ENCODE results near the gene BLVRB. TPM values are rescaled to one million over a fixed set of nuclear protein-coding genes. Genes with fewer than 3 reads are reported as not detected.
A peak's percentile ranks its signal among the peaks of the same experiment; 100 is the strongest.

The BLVRB gene
- total and polyA plus RNA-seq, 9 of the 15 experiments (the other 6 are each of a cell fraction or from before 2014, with no cell fraction given): 81.1 to 749 (median 331) TPM

DNA sequence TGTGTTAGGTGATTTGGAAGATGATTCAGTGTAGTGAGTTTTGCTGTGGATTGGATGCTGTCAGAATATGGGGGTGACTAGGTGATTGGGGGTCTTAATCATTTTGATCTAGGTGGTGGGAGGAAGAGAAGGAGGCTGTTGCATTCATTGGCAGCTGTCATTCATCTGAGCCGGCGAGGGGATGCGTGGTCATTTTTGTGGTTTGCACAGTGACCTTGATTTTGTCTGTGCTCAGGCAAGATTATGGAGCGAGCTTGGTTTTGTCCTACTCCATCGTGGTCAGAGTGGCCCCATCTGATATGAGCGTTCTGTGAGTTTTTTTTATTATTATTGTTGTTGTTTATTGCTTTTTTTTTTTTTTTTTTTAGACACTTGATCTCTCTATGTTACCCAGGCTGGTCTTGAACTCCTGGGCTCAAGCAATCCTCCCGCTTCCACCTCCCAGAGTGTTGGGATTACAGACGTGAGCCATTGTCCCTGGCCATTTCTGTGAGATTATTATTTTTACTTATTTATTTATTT lies 43.3 kb upstream of the BLVRB start (continued):
- no peak for TF ChIP-seq TBL1XR1 (IDR thresholded peaks at IDR 0.05; ENCODE audit: low read length in 2 of 2)
- TF ChIP-seq ZNF174 (CRISPR knock-in tag; IDR thresholded peaks at IDR 0.05): no peak
- no peak for TF ChIP-seq U2AF1 (optimal IDR thresholded peaks at IDR 0.05; ENCODE audit: low read depth, low read length)
- TF ChIP-seq GATAD2B (IDR thresholded peaks at IDR 0.05; ENCODE audit: borderline replicate concordance): no peak
- TF ChIP-seq SNRNP70 (optimal IDR thresholded peaks at IDR 0.05; ENCODE audit: low read depth, low read length): no peak
- no peak for TF ChIP-seq TEAD2 (tag; IDR thresholded peaks at IDR 0.05)
- no peak for TF ChIP-seq MCM5 (IDR thresholded peaks at IDR 0.05; ENCODE audit: low read depth)
- TF ChIP-seq, protein P1, sequence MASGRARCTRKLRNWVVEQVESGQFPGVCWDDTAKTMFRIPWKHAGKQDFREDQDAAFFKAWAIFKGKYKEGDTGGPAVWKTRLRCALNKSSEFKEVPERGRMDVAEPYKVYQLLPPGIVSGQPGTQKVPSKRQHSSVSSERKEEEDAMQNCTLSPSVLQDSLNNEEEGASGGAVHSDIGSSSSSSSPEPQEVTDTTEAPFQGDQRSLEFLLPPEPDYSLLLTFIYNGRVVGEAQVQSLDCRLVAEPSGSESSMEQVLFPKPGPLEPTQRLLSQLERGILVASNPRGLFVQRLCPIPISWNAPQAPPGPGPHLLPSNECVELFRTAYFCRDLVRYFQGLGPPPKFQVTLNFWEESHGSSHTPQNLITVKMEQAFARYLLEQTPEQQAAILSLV (tag; IDR thresholded peaks at IDR 0.05): no peak
- TF ChIP-seq DPF2 (IDR thresholded peaks at IDR 0.05): peak; percentile 48; the same call in 1 of the 2 replicates

DNA sequence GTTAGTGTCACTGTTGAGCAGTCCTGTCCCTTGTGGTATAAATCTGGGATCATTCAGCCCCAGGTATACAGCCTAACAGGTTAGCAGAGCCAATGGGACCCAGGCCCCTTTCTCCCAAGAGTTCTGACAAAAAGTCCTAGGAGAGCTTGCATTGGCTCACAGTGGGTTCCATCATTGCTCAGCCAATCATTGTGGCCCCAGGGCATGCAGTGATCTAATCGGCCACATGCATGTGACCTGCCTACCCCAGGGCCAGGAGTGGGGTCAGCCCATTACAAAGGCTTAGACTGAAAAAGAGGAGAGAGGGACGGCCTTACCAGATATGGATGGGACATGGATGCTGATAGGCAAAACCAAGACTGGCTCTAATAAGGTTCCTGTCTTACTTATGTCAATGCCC lies 42.3 kb upstream of the BLVRB start:
- in situ Hi-C loops (cut with MboI) (no loop called here), intact Hi-C loops (cut with micrococcal nuclease) (no loop called here)
- Histone ChIP-seq H3K4me2 (ENCODE audit: insufficient read depth, low read length) (no peak overlapping the region), H3K36me3 (ENCODE audit: control insufficient read depth, insufficient read depth, low read length) (no peaks in the 10 kb centered on the region), H3K27me3 (ENCODE audit: control insufficient read depth in 2 of 2, insufficient read depth in 2 of 2, low read length in 2 of 2) (peaks cover 0 to 8% of the 10 kb centered on the region in 2 experiments; a peak in 2 of 5 replicates), H4K20me1 (replicated peaks; ENCODE audit: control insufficient read depth, insufficient read depth, low read length) (no peaks in the 10 kb centered on the region), H3K79me2 (ENCODE audit: control insufficient read depth, insufficient read depth, low read length) (no peaks in the 10 kb centered on the region), H3K4me3 (no peak overlapping the region), H2AFZ (ENCODE audit: low read depth, low read length) (no peak overlapping the region), H3K9me1 (ENCODE audit: control insufficient read depth, insufficient read depth, low read length) (no peaks in the 10 kb centered on the region), H3K4me1 (replicated peaks in 1 of 2; ENCODE audit: control insufficient read depth in 2 of 2, insufficient read depth in 2 of 2, low read length in 2 of 2) (peaks cover 6 to 21% of the 10 kb centered on the region in 2 experiments; a peak in 3 of 5 replicates), H3K9ac (ENCODE audit: insufficient read depth in 1 of 2, low read depth in 2 of 2, low read length in 2 of 2) (no peak overlapping the region), H3K9me3 (replicated peaks; ENCODE audit: control insufficient read depth, insufficient read depth, low read depth, low read length) (no peaks in the 10 kb centered on the region), H3K27ac (ENCODE audit: extremely low read depth, low read depth, low read length) (no peak overlapping the region)
- ATAC-seq (peak; percentile 78), DNase-seq (ENCODE audit: extremely low read depth in 1 of 4, low spot score in 3 of 4) (peak in 3 of 4 experiments; percentile 32 to 48 (median 34)), FAIRE-seq (peak; percentile 40)
- 22% methylated on average over 2 of the region's 2 CpGs for WGBS (ENCODE audit: insufficient coverage, low coverage, missing lambda C conversion rate)
- no TSS peak for BruUV-seq (replicated peaks)
- POLR2A ChIA-PET: interaction anchor here (1.9 kb wide), 1 partner anchor 9 kb away, joined by 5 read pairs; no protein-coding TSS in a partner anchor
- CTCF ChIA-PET (ENCODE audit: low intra/inter-chr PET ratio): no interaction called here
- TF ChIP-seq CEBPG (CRISPR knock-in tag; IDR thresholded peaks at IDR 0.05) (no peak), CEBPG (tag; conservative IDR thresholded peaks at IDR 0.05 in 1 of 2, IDR thresholded peaks at IDR 0.05 in 1 of 2) (no peak), LEF1 (IDR thresholded peaks at IDR 0.05) (no peak), CEBPB (tag; IDR thresholded peaks at IDR 0.05) (no peak), ZBTB7A (IDR thresholded peaks at IDR 0.05; ENCODE audit: borderline replicate concordance, control insufficient read depth, low read depth, low read length) (no peak), ZNF707 (CRISPR knock-in tag; conservative IDR thresholded peaks at IDR 0.05) (no peak), BHLHE40 (IDR thresholded peaks at IDR 0.05; ENCODE audit: low read length) (peak; percentile 30; the same call in 1 of the 2 replicates), ZNF347 (CRISPR knock-in tag; IDR thresholded peaks at IDR 0.05; ENCODE audit: low read depth) (no peak), TGIF2 (CRISPR knock-in tag; IDR thresholded peaks at IDR 0.05) (no peak), ZNF311 (CRISPR knock-in tag; IDR thresholded peaks at IDR 0.05) (no peak)
- TF ChIP-seq, protein P2, sequence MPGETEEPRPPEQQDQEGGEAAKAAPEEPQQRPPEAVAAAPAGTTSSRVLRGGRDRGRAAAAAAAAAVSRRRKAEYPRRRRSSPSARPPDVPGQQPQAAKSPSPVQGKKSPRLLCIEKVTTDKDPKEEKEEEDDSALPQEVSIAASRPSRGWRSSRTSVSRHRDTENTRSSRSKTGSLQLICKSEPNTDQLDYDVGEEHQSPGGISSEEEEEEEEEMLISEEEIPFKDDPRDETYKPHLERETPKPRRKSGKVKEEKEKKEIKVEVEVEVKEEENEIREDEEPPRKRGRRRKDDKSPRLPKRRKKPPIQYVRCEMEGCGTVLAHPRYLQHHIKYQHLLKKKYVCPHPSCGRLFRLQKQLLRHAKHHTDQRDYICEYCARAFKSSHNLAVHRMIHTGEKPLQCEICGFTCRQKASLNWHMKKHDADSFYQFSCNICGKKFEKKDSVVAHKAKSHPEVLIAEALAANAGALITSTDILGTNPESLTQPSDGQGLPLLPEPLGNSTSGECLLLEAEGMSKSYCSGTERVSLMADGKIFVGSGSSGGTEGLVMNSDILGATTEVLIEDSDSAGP (CRISPR knock-in tag; IDR thresholded peaks at IDR 0.05): no peak

All from K562 (cell line).